Common myeloid progenitor, CD34-positive (primary cell): ENCODE measurements around the gene ARFRP1.

Source experiments
- CTCF ChIA-PET: fragments of 350-600 bp; sonication (Branson Sonifier 250); formaldehyde crosslinking; loops from one replicate; lab custom pipeline; 2021; ENCODE audit warnings: antibody characterized with exemption; lab: Charles Lee
- POLR2A ChIA-PET: fragments of 350-600 bp; sonication (Branson Sonifier 250); formaldehyde crosslinking; loops from one replicate; lab custom pipeline; 2021; ENCODE audit warnings: antibody characterized with exemption; lab: Charles Lee
- DNase-seq, 3 donors: peaks; one replicate each; pipeline versions ENCODE4 v3.0.0 to v3.0.0-alpha.2; 2013
- H3K27ac ChIP-seq, 2 experiments: 1 replicate in 1 of 2; 2 replicates in 1 of 2; pipeline ENCODE4 v1.7.0; 2013; ENCODE audit warnings: inconsistent platforms in 2 of 2, low read length in 2 of 2, mild to moderate bottlenecking in 2 of 2, low read depth in 1 of 2, moderate library complexity in 1 of 2; ENCODE audit not compliant: severe bottlenecking in 2 of 2, insufficient read depth in 1 of 2, poor library complexity in 1 of 2
- H3K27me3 ChIP-seq, 5 experiments: replicated peaks in 2 of 5; 1 replicate in 3 of 5; 2 replicates in 2 of 5; pipeline versions ENCODE4 v1.6.1 to v1.7.0; 2013; ENCODE audit warnings: low read length in 4 of 5, mild to moderate bottlenecking in 2 of 5, moderate library complexity in 2 of 5, inconsistent platforms in 1 of 5; ENCODE audit not compliant: insufficient read depth in 5 of 5, control insufficient read depth in 4 of 5
- H3K36me3 ChIP-seq, 4 experiments: 1 replicate in 2 of 4; 2 replicates in 2 of 4; pipeline versions ENCODE4 v1.6.1 to v1.7.0; 2013; ENCODE audit warnings: low read length in 3 of 4, control low read depth in 1 of 4, mild to moderate bottlenecking in 1 of 4; ENCODE audit not compliant: control insufficient read depth in 4 of 4, insufficient read depth in 4 of 4
- H3K4me1 ChIP-seq, 4 experiments: 1 replicate in 3 of 4; 2 replicates in 1 of 4; pipeline versions ENCODE4 v1.6.1 to v1.7.1; 2013; ENCODE audit warnings: low read length in 3 of 4, mild to moderate bottlenecking in 3 of 4, control low read depth in 1 of 4, inconsistent platforms in 1 of 4, moderate library complexity in 1 of 4; ENCODE audit not compliant: control insufficient read depth in 4 of 4, insufficient read depth in 4 of 4; ENCODE audit errors: control extremely low read depth in 1 of 4
- H3K4me3 ChIP-seq, 7 experiments: 1 replicate in 4 of 7; 2 replicates in 3 of 7; pipeline versions ENCODE4 v1.5.1 to v1.7.0; 2013; ENCODE audit warnings: mild to moderate bottlenecking in 7 of 7, low read length in 6 of 7, moderate library complexity in 6 of 7, inconsistent platforms in 2 of 7, low read depth in 2 of 7, control low read depth in 1 of 7; ENCODE audit not compliant: insufficient read depth in 4 of 7, control insufficient read depth in 1 of 7; ENCODE audit errors: extremely low read depth in 1 of 7
- H3K9me3 ChIP-seq, 5 experiments: 1 replicate in 4 of 5; 2 replicates in 1 of 5; pipeline versions ENCODE4 v1.6.1 to v1.7.1; 2013; ENCODE audit warnings: low read length in 4 of 5, mild to moderate bottlenecking in 2 of 5, inconsistent platforms in 1 of 5, low read depth in 1 of 5, moderate library complexity in 1 of 5; ENCODE audit not compliant: control insufficient read depth in 4 of 5, insufficient read depth in 2 of 5; ENCODE audit errors: control extremely low read depth in 1 of 5
- WGBS: methylation state at CpG from one replicate; pipeline ENCODE4 v1.1.5; 2013; ENCODE audit not compliant: insufficient coverage; 5-methylcytosine and 5-hydroxymethylcytosine counted together

ARFRP1 gene

DNA sequence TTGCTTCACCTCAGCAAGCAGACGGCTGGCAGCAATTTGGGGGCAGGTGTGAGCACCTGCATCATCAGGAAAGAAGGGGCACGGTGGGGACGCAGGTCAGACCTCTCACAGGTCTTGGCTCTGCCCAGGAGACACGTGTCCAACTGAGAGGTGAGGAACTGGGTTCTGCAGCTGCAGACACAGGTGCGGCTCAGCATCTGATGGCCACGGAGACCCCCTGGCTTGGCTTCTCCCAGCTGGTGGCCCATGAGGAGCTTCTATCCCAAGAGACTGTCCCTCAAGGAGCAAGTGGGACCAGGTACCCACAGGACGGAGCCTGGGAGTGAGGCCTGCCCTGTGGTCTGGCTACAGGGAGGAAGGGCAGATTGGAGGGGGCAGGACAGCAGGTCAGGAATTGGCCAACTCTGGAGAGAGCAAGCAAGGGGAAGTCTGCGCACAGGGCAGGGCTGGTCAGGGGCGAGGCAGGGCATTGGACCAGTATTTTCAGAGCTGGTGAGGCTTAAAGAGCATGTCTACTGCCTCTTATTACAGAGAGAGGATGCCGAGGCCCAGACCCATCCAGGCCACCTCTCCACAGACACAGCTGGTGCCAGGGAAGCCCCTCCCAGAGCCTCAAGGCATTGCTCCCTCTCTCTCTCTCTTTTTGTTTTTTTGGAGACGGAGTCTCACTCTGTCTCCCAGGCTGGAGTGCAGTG is 58.7 kb downstream of the ARFRP1 start:
- WGBS: 89% methylated on average over 10 of the region's 11 CpGs
- no peak for DNase-seq
- H3K9me3 ChIP-seq: no peaks in the 10 kb centered on the region
- ChIA-PET CTCF (no interaction called here), POLR2A (no interaction called here)
- peaks cover 0 to 14% (median 4%) of the 10 kb centered on the region in 4 experiments for H3K36me3 ChIP-seq
- no peak overlapping the region for H3K4me3 ChIP-seq
- H3K27me3 ChIP-seq: no peaks in the 10 kb centered on the region
- H3K4me1 ChIP-seq: peaks cover 0 to 26% (median 19%) of the 10 kb centered on the region in 4 experiments
- H3K27ac ChIP-seq: no peak overlapping the region
